Gastrocnemius medialis (tissue), 4 donors: ENCODE results near the gene UFC1.

Source experiments
- POLR2A ChIP-seq, 2 donors: fragments of 450-650 bp; IDR thresholded peaks; one replicate each; pipeline ENCODE4 v1.6.1; 2017; ENCODE audit warnings: antibody characterized with exemption in 2 of 2, mild to moderate bottlenecking in 2 of 2, moderate library complexity in 2 of 2
- TF ChIP-seq, protein P1 (sequence below), 5 experiments: fragments of 450-650 bp in 3 of 5; fragments of 200-600 bp in 2 of 5; sonication (generic) in 2 of 5; IDR thresholded peaks in 4 of 5; conservative IDR thresholded peaks in 1 of 5; 1 replicate in 4 of 5; 2 replicates in 1 of 5; pipeline ENCODE4 v1.5.1; 2016 to 2019; ENCODE audit warnings: antibody characterized with exemption in 5 of 5, mild to moderate bottlenecking in 3 of 5, moderate library complexity in 3 of 5

DNA sequence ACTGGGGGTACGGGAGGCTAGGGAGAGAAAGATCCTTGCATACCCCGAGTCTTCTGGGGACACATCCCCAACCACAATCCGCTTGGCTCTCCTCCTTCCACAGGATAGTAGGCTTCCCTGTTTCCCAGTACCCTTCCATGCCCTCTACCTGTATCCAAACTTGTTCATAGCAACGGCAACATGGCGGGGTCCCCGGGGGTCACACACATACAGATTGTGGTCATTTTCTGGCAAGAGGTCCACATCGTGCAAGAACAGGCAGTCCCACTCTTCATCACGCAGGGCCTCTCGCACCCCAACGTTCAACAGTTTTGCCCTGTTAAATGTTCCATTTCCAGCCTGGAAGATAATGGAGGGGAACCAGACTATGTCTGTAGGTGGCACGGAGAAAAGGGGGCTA is 19.9 kb downstream of the UFC1 start:
- TF ChIP-seq, protein P1, sequence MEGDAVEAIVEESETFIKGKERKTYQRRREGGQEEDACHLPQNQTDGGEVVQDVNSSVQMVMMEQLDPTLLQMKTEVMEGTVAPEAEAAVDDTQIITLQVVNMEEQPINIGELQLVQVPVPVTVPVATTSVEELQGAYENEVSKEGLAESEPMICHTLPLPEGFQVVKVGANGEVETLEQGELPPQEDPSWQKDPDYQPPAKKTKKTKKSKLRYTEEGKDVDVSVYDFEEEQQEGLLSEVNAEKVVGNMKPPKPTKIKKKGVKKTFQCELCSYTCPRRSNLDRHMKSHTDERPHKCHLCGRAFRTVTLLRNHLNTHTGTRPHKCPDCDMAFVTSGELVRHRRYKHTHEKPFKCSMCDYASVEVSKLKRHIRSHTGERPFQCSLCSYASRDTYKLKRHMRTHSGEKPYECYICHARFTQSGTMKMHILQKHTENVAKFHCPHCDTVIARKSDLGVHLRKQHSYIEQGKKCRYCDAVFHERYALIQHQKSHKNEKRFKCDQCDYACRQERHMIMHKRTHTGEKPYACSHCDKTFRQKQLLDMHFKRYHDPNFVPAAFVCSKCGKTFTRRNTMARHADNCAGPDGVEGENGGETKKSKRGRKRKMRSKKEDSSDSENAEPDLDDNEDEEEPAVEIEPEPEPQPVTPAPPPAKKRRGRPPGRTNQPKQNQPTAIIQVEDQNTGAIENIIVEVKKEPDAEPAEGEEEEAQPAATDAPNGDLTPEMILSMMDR (IDR thresholded peaks at IDR 0.05 in 4 of 5, conservative IDR thresholded peaks at IDR 0.05 in 1 of 5), result no peak
- no peak for TF ChIP-seq POLR2A (IDR thresholded peaks at IDR 0.05)
